A549 (cell line): ENCODE measurements around the gene PIAS2. TPM values are rescaled to one million over a fixed set of nuclear protein-coding genes. Genes with fewer than 3 reads are reported as not detected.

Experiments
- ATAC-seq, 2 experiments: fragments of 200-7000 bp in 1 of 2; fragments of >200 bp in 1 of 2; cut with Nextera tagmentation in 1 of 2; cut with Tn5 transposase in 1 of 2; 3 replicates each; pipeline versions ENCODE4 v1.8.0 to v1.9.1; 2018 to 2020; ENCODE audit warnings: mild to moderate bottlenecking in 1 of 2, moderate library complexity in 1 of 2
- CTCF ChIA-PET: fragments of 300-600 bp; sonication (Branson Sonifier 250); formaldehyde crosslinking; extraction: SDS; loops from one replicate; lab custom pipeline; 2021; ENCODE audit warnings: antibody characterized with exemption, inconsistent platforms; lab: Yijun Ruan, JAX
- POLR2A ChIA-PET: fragments of 350-600 bp; formaldehyde crosslinking; extraction: SDS; loops from one replicate; lab custom pipeline; 2021; ENCODE audit warnings: antibody characterized with exemption, inconsistent platforms; lab: Yijun Ruan, JAX
- DNase-seq, 2 experiments: peaks; one replicate each; pipeline versions ENCODE4 v3.0.0 to v3.0.0-alpha.2; 2011 to 2016; ENCODE audit warnings: low read depth in 1 of 2, low spot score in 1 of 2
- FAIRE-seq: peaks from 2 replicates; lab custom pipeline; 2011; peaks lifted over from hg19 to GRCh38; lab: Jason Lieb, UNC
- H3K27ac ChIP-seq, 2 experiments: fragments of >200 bp; sonication (Bioruptor Twin); formaldehyde crosslinking; 3 replicates each; pipeline ENCODE4 v1.5.1; 2016 to 2017
- H3K4me1 ChIP-seq: fragments of >200 bp; sonication (Bioruptor Twin); formaldehyde crosslinking; 3 replicates; pipeline ENCODE4 v1.6.1; 2016
- H3K4me2 ChIP-seq: fragments of >200 bp; sonication (Bioruptor Twin); formaldehyde crosslinking; 3 replicates; pipeline ENCODE4 v1.6.1; 2016
- H3K4me3 ChIP-seq: fragments of >200 bp; sonication (Bioruptor Twin); formaldehyde crosslinking; 3 replicates; pipeline ENCODE4 v1.5.1; 2016
- H3K9me3 ChIP-seq: fragments of >200 bp; sonication (Bioruptor Twin); formaldehyde crosslinking; 3 replicates; pipeline ENCODE4 v1.6.1; 2016
- CBX2 ChIP-seq: fragments of 200-600 bp; sonication (generic); IDR thresholded peaks from 2 replicates; pipeline ENCODE4 v1.6.1; 2016; ENCODE audit warnings: low read depth, mild to moderate bottlenecking, borderline replicate concordance
- CHD2 ChIP-seq: fragments of 150-350 bp; IDR thresholded peaks from 2 replicates; pipeline ENCODE4 v1.6.1; 2014; ENCODE audit warnings: low read length; ENCODE audit not compliant: partially characterized antibody
- ELK1 ChIP-seq: fragments of 150-350 bp; IDR thresholded peaks from 2 replicates; pipeline ENCODE4 v1.6.1; 2014; ENCODE audit warnings: low read depth, mild to moderate bottlenecking, low read length
- FOXS1 ChIP-seq: fragments of 250-450 bp; sonication (Bioruptor Pico); IDR thresholded peaks from 2 replicates; pipeline ENCODE4 v1.5.0; 2020; ENCODE audit warnings: mild to moderate bottlenecking, moderate library complexity
- HOXA7 ChIP-seq: fragments of 250-450 bp; sonication (Bioruptor Pico); IDR thresholded peaks from 2 replicates; pipeline ENCODE4 v1.5.0; 2020; ENCODE audit warnings: mild to moderate bottlenecking, moderate library complexity
- JUNB ChIP-seq: fragments of >200 bp; sonication (Bioruptor Twin); formaldehyde crosslinking; IDR thresholded peaks from 2 replicates; pipeline ENCODE4 v1.6.1; 2016
- KDM1A ChIP-seq: fragments of 200-600 bp; sonication (generic); IDR thresholded peaks from 2 replicates; pipeline ENCODE4 v1.6.1; 2016; ENCODE audit warnings: low read depth, mild to moderate bottlenecking
- NFE2L2 ChIP-seq: fragments of 150-350 bp; conservative IDR thresholded peaks from 2 replicates; pipeline ENCODE4 v1.6.1; 2014; ENCODE audit warnings: low read length
- PBX3 ChIP-seq: IDR thresholded peaks from 2 replicates; pipeline ENCODE4 v1.6.1; 2012
- RARB ChIP-seq: fragments of 250-450 bp; sonication (Bioruptor Pico); IDR thresholded peaks from 2 replicates; pipeline ENCODE4 v1.8.0; 2021; ENCODE audit warnings: mild to moderate bottlenecking, moderate library complexity
- RNF2 ChIP-seq: fragments of 200-600 bp; sonication (generic); IDR thresholded peaks from 2 replicates; pipeline ENCODE4 v1.6.1; 2016; ENCODE audit warnings: low read depth, mild to moderate bottlenecking, antibody characterized with exemption, moderate library complexity, borderline replicate concordance
- SMC3 ChIP-seq: fragments of >200 bp; sonication (Bioruptor Twin); formaldehyde crosslinking; IDR thresholded peaks from 3 replicates; pipeline ENCODE4 v1.6.1; 2018; ENCODE audit warnings: inconsistent platforms
- ZFP36 ChIP-seq: fragments of 450-650 bp; IDR thresholded peaks from 2 replicates; pipeline ENCODE4 v1.6.1; 2014; ENCODE audit warnings: borderline replicate concordance; ENCODE audit not compliant: partially characterized antibody
- WGBS: methylation state at CpG from one replicate; pipeline ENCODE4 v1.1.6; 2017; ENCODE audit errors: missing lambda C conversion rate; 5-methylcytosine and 5-hydroxymethylcytosine counted together
- polyA plus RNA-seq, 4 experiments: library from polyadenylated mRNA; depleted of rRNA in 3 of 4; stranded (reverse); fragments of >200 nt; fragmentation: RNase III in 1 of 4; extraction: RNeasy Plus Mini Kit Qiagen cat#74134 plus additional on column Dnase treatment in 1 of 4; gene quantifications; 2 replicates in 3 of 4; 3 replicates in 1 of 4; pipeline ENCODE4 v1.2.3, GENCODE V29; 2011 to 2017
- TF ChIP-seq, protein P1 (sequence below): fragments of 250-450 bp; sonication (Bioruptor Pico); IDR thresholded peaks from 2 replicates; pipeline ENCODE4 v1.5.0; 2021; ENCODE audit warnings: mild to moderate bottlenecking, moderate library complexity, borderline replicate concordance

Gene PIAS2
- polyA plus RNA-seq, 2 of the 4 experiments (the other 2 are of a cell fraction): 6.7 to 6.8 TPM

DNA sequence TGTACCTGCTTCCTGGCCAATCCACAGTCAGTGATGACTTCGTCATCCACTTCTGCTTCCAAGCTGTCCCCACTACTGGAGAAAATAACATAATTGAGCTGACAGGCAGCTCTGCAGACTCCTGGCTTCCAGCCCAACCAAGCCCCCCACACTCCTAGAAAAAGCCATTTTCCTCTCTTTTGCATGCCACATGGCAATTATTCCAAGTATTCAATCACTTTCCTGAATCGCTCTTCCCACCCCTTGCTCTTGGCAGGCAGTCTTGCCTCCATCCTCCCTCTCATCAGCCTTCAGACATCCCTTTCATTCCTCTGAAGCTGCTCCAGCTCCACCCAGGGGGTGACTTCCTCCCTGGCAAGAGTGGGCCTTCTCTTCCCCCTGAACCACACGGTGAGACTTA lies 146.2 kb downstream of the PIAS2 start:
- Histone ChIP-seq H3K27ac (no peak overlapping the region), H3K9me3 (no peaks in the 10 kb centered on the region)
- 66% methylated on average over 3 of the region's 3 CpGs for WGBS
- no peak for TF ChIP-seq ELK1
- TF ChIP-seq, protein P1, sequence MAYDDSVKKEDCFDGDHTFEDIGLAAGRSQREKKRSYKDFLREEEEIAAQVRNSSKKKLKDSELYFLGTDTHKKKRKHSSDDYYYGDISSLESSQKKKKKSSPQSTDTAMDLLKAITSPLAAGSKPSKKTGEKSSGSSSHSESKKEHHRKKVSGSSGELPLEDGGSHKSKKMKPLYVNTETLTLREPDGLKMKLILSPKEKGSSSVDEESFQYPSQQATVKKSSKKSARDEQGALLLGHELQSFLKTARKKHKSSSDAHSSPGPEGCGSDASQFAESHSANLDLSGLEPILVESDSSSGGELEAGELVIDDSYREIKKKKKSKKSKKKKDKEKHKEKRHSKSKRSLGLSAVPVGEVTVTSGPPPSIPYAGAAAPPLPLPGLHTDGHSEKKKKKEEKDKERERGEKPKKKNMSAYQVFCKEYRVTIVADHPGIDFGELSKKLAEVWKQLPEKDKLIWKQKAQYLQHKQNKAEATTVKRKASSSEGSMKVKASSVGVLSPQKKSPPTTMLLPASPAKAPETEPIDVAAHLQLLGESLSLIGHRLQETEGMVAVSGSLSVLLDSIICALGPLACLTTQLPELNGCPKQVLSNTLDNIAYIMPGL (CRISPR knock-in tag): no peak
- TF ChIP-seq, all 56 proteins: peak for 0
- H3K4me2 ChIP-seq: no peak overlapping the region
- POLR2A ChIA-PET: no interaction called here
- no peak overlapping the region for H3K4me3 ChIP-seq
- CTCF ChIA-PET: no interaction called here
- DNase-seq (no peak), FAIRE-seq (no peak), ATAC-seq (no peak)
- H3K4me1 ChIP-seq: no peaks in the 10 kb centered on the region

DNA sequence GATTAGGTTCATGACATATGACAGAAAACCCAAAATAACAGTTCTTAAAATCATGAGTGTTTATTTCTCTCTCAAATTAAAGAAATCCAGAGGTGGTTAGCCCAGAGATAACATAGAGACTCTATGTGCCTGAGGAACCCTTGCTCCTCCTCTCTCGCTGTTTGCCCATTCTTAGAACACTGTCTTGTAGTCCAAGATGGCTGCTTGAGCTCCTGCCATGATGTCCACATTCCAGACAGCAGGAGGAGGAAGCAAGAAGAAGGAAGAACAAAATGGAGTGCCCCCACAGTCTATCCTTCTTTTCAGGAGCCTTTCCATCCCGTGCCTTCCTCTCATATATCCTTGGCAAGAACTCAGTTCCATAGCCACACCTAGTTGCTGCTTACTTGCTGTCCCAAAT lies 146.6 kb downstream of the PIAS2 start:
- DNase-seq: no peak
- TF ChIP-seq SMC3 (no peak), RNF2 (no peak), PBX3 (no peak), NFE2L2 (no peak), KDM1A (no peak), HOXA7 (CRISPR knock-in tag) (no peak), JUNB (no peak), ELK1 (no peak), FOXS1 (CRISPR knock-in tag) (no peak), ZFP36 (no peak), CBX2 (no peak), RARB (CRISPR knock-in tag) (no peak), CHD2 (no peak)
- TF ChIP-seq, protein P1 (CRISPR knock-in tag): no peak
- TF ChIP-seq, all 56 proteins: peak for 0
- ChIA-PET CTCF (no interaction called here), POLR2A (interaction anchor here (0.7 kb wide), 1 partner anchor 10 kb away, joined by 3 read pairs; no protein-coding TSS in a partner anchor)
- Histone ChIP-seq H3K27ac (no peak overlapping the region), H3K4me1 (no peaks in the 10 kb centered on the region), H3K4me3 (no peak overlapping the region), H3K9me3 (no peaks in the 10 kb centered on the region), H3K4me2 (no peak overlapping the region)
- ATAC-seq (no peak), FAIRE-seq (no peak)
- WGBS: 40% methylated on average over 2 of the region's 2 CpGs
